Transverse colon (tissue), 4 donors: ENCODE data around the gene FNBP1. TPM values are rescaled to one million over a fixed set of nuclear protein-coding genes. Genes with fewer than 3 reads are reported as not detected.

ENCODE experiments used
- DNase-seq: peaks from one replicate; pipeline ENCODE4 v3.0.0-alpha.2; 2019
- H3K27ac ChIP-seq, 4 donors: fragments of 200-600 bp; sonication (generic); 2 replicates each; pipeline ENCODE4 v1.5.1; 2016 to 2018; ENCODE audit warnings: inconsistent platforms in 4 of 4
- H3K27me3 ChIP-seq: fragments of 200-600 bp; sonication (generic); 2 replicates; pipeline ENCODE4 v1.5.1; 2017; ENCODE audit warnings: inconsistent platforms
- H3K36me3 ChIP-seq, 4 donors: fragments of 200-600 bp; sonication (generic); 2 replicates each; pipeline ENCODE4 v1.5.1; 2017 to 2019; ENCODE audit warnings: inconsistent platforms in 4 of 4
- H3K4me1 ChIP-seq, 4 donors: fragments of 200-600 bp; sonication (generic); 2 replicates each; pipeline ENCODE4 v1.5.1; 2017 to 2020; ENCODE audit warnings: inconsistent platforms in 4 of 4
- H3K4me3 ChIP-seq, 4 donors: fragments of 200-600 bp; sonication (generic); 1 replicate in 1 of 4; 2 replicates in 3 of 4; pipeline versions ENCODE4 v1.5.1 to v1.6.1; 2017 to 2019; ENCODE audit warnings: inconsistent platforms in 4 of 4
- H3K9me3 ChIP-seq, 2 donors: fragments of 200-600 bp; sonication (generic); 2 replicates each; pipeline ENCODE4 v1.5.1; 2017 to 2019; ENCODE audit warnings: inconsistent platforms in 2 of 2
- EP300 ChIP-seq: sonication (generic); formaldehyde crosslinking; IDR thresholded peaks from one replicate; pipeline ENCODE4 v1.6.1; 2017; ENCODE audit warnings: antibody characterized with exemption, low read depth
- POLR2A ChIP-seq: fragments of 450-650 bp; IDR thresholded peaks from one replicate; pipeline ENCODE4 v1.6.1; 2016; ENCODE audit warnings: antibody characterized with exemption, mild to moderate bottlenecking, moderate library complexity
- POLR2AphosphoS5 ChIP-seq, 3 donors: sonication (generic); formaldehyde crosslinking; IDR thresholded peaks; one replicate each; pipeline ENCODE4 v1.6.1; 2016; ENCODE audit warnings: antibody characterized with exemption in 3 of 3
- WGBS, 2 donors: methylation state at CpG; one replicate each; pipeline ENCODE4 v1.1.5; 2018; ENCODE audit warnings: low coverage in 1 of 2; 5-methylcytosine and 5-hydroxymethylcytosine counted together
- in situ Hi-C, 4 donors: fragments of 200-750 bp; cut with MboI; loops; one replicate each; pipeline versions ENCODE4 v1.15.0 to v1.15.1; 2017; ENCODE audit warnings: low sequenced_read_pairs in 3 of 4, low pct_ligation_motif_present in 1 of 4, low pct_unique_long_range_greater_than_20kb in 1 of 4
- intact Hi-C: fragments of 100-400 bp; cut with DNase I; formaldehyde crosslinking; loops from one replicate; pipeline ENCODE4 v1.15.1; 2023; ENCODE audit warnings: low total_unique reads
- total RNA-seq, 4 donors: library from RNA; depleted of rRNA; stranded (reverse); fragments of >200 nt; gene quantifications; one replicate each; pipeline ENCODE4 v1.1.0, GENCODE V29; 2016
- TF ChIP-seq, protein P1 (sequence below), 5 experiments: fragments of 200-600 bp in 3 of 5; fragments of 450-650 bp in 2 of 5; sonication (generic) in 3 of 5; IDR thresholded peaks; 1 replicate in 2 of 5; 2 replicates in 3 of 5; pipeline ENCODE4 v1.5.1; 2016 to 2017; ENCODE audit warnings: antibody characterized with exemption in 5 of 5, inconsistent platforms in 3 of 5, mild to moderate bottlenecking in 2 of 5, moderate library complexity in 1 of 5

The FNBP1 gene
- total RNA-seq, 4 donors from 2014 or later = 38.5 to 114 (median 62.9) TPM

DNA sequence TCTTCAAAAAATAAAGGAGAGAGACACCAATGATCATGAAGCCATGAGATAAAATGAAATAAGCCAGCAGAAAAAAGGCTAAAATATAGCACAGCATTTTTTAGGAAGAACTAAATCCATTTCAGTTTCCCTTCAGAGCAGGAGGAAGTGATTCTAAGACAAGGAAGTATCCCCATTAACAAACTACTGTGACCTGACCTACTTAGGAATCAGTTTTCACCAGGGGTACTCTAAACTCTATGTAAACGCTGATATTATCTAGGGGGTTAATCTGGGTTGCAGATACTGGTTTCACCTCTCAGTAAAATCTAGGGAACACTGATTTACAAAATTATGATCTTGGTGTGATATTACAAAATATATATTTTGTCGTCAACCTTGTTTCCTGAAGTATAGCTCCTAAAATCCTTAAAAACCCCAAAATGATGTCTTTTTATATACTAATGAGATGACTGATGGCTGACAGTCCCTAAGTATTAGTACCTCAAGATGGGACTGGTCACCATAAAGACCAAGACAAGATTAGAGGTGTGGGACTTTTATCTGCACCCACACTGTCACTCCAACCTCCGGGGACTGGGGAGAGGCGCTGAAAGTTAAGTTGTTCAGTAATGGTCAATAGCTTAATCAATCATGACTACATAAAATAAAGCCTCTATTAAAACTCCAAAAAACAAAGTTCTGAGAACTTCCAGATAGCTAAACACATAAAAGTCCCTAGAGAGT, 2.9 kb upstream of the FNBP1 start:
- H3K4me1 ChIP-seq = peaks cover 17 to 37% (median 21%) of the 10 kb centered on the region in 4 donors
- 68 to 76% methylated on average over 4 of the region's 4 CpGs for WGBS, 2 donors

DNA sequence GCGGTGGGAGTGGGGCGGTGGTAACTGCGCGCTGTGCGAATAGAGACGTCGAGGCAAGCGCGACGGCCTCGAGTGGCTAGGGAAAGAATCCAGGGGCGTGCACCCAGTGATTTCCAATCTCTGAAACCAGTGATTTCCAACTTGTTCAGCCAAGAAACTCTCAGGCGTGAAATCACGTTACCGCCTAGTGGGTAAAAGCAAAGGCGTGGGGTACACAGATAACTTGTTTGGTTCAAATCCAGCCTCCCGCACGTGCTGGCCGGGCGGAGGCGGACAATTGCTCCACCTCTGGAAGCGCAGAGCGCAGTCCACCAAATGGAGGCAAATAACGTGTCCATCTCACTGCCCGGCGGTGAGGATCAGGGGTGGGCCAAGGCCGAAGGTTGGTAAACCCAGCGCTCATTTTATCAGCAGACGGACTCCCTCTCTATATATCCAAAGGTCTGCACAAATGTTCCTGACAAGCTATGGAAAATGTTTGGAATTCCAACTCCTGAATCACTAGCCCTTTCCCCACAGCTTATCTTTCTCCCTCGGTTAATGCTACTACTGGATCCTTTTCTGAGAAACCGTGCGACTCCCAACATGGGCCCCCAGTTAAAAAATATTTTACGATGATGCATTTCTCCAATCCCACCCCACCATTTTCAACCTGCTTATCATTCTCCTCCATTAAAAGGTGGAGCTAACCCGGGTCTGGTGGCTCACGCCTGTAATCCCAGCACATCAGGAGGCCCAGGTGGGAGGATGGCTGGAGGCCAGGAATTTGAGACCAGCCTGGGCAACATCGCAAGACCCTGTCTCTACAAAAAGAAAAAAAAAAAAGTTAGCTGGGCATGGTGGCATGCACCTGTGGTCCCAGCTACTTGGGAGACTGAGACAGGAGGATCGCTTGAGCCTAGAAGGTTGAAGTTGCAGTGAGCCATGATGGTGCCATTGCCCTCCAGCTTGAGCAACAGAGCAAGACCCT, 950 bp upstream of the FNBP1 start:
- WGBS, 2 donors = 28 to 58% methylated on average over 6 to 37 of the region's 37 CpGs
- peak; percentile 54 for DNase-seq
- peak overlapping the region; percentile 49 to 99 (median 74) for H3K4me3 ChIP-seq
- no peaks in the 10 kb centered on the region for H3K36me3 ChIP-seq
- in situ Hi-C loops = loop anchor here in 3 of 4 donors (10.0 to 25.0 kb wide), 2 partner anchors 149 to 157 kb away; no protein-coding TSS in a partner anchor
- intact Hi-C loops = loop anchor here (2.0 to 5.0 kb wide), 2 partner anchors 97 to 159 kb away; no protein-coding TSS in a partner anchor
- peak overlapping the region; percentile 92 to 100 (median 97) for H3K27ac ChIP-seq
- TF ChIP-seq, protein P1, sequence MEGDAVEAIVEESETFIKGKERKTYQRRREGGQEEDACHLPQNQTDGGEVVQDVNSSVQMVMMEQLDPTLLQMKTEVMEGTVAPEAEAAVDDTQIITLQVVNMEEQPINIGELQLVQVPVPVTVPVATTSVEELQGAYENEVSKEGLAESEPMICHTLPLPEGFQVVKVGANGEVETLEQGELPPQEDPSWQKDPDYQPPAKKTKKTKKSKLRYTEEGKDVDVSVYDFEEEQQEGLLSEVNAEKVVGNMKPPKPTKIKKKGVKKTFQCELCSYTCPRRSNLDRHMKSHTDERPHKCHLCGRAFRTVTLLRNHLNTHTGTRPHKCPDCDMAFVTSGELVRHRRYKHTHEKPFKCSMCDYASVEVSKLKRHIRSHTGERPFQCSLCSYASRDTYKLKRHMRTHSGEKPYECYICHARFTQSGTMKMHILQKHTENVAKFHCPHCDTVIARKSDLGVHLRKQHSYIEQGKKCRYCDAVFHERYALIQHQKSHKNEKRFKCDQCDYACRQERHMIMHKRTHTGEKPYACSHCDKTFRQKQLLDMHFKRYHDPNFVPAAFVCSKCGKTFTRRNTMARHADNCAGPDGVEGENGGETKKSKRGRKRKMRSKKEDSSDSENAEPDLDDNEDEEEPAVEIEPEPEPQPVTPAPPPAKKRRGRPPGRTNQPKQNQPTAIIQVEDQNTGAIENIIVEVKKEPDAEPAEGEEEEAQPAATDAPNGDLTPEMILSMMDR (IDR thresholded peaks at IDR 0.05) = peak in 4 of 5 experiments; percentile 2 to 16 (median 12)
- TF ChIP-seq POLR2A = no peak
- H3K27me3 ChIP-seq = no peaks in the 10 kb centered on the region
- H3K9me3 ChIP-seq = no peaks in the 10 kb centered on the region
- H3K4me1 ChIP-seq = peaks cover 17 to 47% (median 28%) of the 10 kb centered on the region in 4 donors

More for the DNA sequence above, 2.9 kb upstream of the FNBP1 start:
- Histone ChIP-seq H3K27ac (peak overlapping the region; percentile 92 to 100 (median 97)), H3K36me3 (no peaks in the 10 kb centered on the region), H3K9me3 (no peaks in the 10 kb centered on the region), H3K27me3 (no peaks in the 10 kb centered on the region), H3K4me3 (no peak overlapping the region)
- in situ Hi-C loops (loop anchor here in 3 of 4 donors (10.0 to 25.0 kb wide), 2 partner anchors 151 to 159 kb away; no protein-coding TSS in a partner anchor), intact Hi-C loops (loop anchor here (2.0 kb wide), 1 partner anchor 161 kb away; no protein-coding TSS in a partner anchor)
- TF ChIP-seq EP300 = no peak
- TF ChIP-seq, protein P1 (IDR thresholded peaks at IDR 0.05) = no peak
- no peak for TF ChIP-seq POLR2AphosphoS5 (IDR thresholded peaks at IDR 0.05)
- TF ChIP-seq POLR2A = no peak
- DNase-seq = no peak

DNA sequence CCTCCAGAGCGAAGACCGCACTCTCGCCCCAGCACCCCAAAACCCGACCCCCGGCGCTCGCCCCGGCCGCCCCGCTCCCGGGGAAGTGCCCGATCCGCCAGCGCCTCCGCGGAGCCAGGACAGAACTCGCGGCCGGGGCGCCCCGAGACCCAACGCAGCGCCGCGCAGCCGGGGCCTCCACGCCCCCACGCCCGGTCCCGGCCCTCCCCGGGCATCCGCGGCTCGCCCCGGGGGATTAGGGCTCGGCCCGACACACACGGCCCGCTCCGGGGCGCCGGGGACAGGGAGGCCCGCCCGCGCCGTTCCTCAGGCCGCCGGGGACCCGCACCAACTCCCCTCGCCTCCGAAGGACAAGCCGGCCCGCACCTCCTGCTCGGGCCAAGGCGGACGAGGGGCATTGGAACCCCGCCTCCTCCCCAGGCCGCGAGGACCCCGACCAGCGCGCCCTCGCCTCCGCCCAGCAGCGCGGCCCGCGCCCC, 544 bp downstream of the FNBP1 start:
- Histone ChIP-seq H3K4me1 (peaks cover 17 to 52% (median 31%) of the 10 kb centered on the region in 4 donors), H3K27ac (peak overlapping the region; percentile 92 to 100 (median 97)), H3K4me3 (peak overlapping the region; percentile 72 to 99 (median 88)), H3K27me3 (no peaks in the 10 kb centered on the region), H3K36me3 (no peaks in the 10 kb centered on the region), H3K9me3 (no peaks in the 10 kb centered on the region)
- peak; percentile 33 for DNase-seq
- in situ Hi-C loops (loop anchor here in 3 of 4 donors (10.0 to 25.0 kb wide), 2 partner anchors 148 to 155 kb away; no protein-coding TSS in a partner anchor), intact Hi-C loops (loop anchor here (5.0 kb wide), 1 partner anchor 95 kb away; no protein-coding TSS in a partner anchor)
- TF ChIP-seq POLR2A (no peak), EP300 (no peak), POLR2AphosphoS5 (IDR thresholded peaks at IDR 0.05) (no peak)
- TF ChIP-seq, protein P1 (IDR thresholded peaks at IDR 0.05) = no peak
- WGBS, 2 donors = 2% methylated on average over 20 of the region's 68 CpGs; no CpG with 5 or more reads in 1 of the 2 donors
